CD4-positive, alpha-beta T cell treated with Interleukin-6 for 4 hours (primary cell): ENCODE measurements around the gene TRIP12.
"Not testable (repeated sequence)": the region's sequence is repeated elsewhere in the genome, so short reads cannot be mapped to it uniquely, and the experiment has no call there.

Experiments
- DNase-seq: peaks from one replicate; pipeline ENCODE4 v3.0.0-alpha.2; 2020; ENCODE audit warnings: mixed read lengths

The TRIP12 gene

GRCh38 chr2:229917793-229918192 is 4.0 kb downstream of the TRIP12 start:
- DNase-seq, result no peak

GRCh38 chr2:229914171-229914570 is 7.6 kb downstream of the TRIP12 start:
- no peak for DNase-seq

DNA sequence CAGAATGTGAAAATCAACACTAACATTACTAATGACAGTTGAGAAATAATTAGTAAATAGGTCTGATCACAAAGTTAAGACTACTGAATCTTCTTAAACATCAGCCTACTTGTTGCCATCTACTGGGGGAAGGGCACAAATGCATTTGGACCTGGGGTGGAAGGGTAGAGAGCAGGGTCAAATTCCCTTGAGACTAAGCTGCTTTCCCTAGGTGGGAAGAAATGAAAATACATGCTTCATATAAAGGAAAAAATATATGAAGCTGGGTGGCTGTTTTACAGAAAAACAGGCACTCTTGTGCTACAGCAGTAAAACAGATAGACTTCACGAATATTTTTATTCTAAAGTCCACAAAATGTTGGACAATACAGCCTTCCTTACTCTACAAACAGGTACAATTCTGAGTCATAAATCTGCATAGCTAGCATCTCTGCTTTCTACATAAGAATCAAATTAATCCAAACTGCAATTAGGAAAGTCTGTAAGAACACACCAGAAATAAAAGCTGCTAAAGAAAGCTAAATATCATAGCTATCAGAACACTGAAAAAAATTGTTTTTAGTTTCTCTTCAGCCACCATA is 10.9 kb downstream of the TRIP12 start:
- peak; percentile 40 for DNase-seq

GRCh38 chr2:229910147-229910831 is 11.5 kb downstream of the TRIP12 start:
- no peak for DNase-seq

DNA sequence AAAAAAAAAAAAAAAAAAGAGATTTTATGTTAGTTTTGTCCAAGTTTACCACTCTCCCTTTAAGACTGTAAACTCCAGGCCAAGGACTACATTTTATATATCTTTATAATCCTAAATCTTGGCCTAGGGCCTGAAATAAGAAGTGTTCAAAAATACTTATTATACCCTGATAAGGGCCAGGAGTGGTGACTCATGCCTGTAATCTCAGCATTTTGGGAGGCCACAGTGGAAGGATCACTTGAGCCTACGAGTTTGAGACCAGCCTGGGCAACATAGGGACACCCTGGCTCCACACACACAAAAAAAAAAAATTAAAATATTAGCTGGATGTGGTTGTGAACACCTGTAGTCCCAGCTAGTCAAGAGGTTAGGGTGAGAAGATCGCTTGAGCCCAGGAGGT is 12.7 kb downstream of the TRIP12 start:
- DNase-seq, result no peak

- DNase-seq, result no peak
Measured at GRCh38 chr2:229905601-229906000, 16.2 kb downstream of the TRIP12 start.

- no peak for DNase-seq
Measured at GRCh38 chr2:229903037-229903436, 18.8 kb downstream of the TRIP12 start.

DNA sequence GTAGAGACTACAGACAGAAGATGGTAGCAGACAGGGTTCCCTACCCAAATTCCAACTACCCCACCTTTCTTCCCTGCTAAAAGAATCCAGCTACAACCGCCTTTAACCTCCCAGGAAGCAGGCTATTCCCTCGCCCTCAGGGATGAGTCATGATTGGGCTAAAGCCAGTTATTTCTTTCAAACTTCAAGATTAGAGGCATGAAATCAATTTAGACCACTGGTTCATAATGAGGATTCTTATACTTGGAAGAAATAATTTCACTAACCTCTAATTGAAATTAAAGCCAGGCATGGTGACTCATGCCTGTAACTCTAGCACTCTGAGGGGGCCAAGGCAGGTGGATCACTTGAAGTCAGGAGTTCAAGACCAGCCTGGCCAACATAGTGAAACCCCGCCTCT is 20.0 kb downstream of the TRIP12 start:
- DNase-seq, result no peak

DNA sequence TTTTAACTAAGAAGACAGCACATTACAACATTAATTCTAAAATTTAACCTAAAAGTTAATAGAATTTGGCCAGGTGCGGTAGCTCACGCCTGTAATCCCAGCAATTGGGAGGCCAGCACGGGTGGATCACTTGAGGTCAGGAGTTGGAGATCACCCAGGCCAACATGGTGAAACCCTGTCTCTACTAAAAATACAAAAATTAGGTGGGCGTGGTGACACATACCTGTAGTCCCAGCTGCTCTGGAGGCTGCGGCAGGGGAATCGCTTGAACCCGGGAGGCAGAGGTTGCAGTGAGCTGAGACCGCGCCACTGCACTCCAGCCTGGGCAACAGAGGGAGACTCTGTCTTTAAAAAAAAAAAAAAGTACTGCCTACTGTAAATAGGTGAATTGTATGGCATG is 21.3 kb downstream of the TRIP12 start:
- DNase-seq, result not testable (repeated sequence)

DNA sequence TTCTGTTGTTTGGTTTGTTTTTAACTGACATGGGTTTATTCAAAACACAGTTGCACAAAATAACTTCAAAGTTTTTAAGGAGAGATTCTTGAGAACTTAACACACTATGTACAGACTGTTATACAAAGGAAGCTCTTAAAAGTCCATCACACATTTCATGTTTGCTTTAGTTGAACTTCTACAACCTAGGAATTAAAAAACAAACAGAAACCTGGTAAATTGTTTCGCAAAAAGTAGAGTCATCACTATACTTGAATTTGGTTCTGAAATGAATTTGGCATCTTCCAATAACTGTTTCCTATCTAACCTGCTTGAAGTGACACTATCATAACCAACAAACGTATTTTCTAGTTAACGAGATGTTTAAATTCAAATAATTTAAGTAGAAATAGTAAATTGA is 21.8 kb downstream of the TRIP12 start:
- DNase-seq, result no peak

GRCh38 chr2:229899604-229900003 is 22.2 kb downstream of the TRIP12 start:
- DNase-seq, result no peak

DNA sequence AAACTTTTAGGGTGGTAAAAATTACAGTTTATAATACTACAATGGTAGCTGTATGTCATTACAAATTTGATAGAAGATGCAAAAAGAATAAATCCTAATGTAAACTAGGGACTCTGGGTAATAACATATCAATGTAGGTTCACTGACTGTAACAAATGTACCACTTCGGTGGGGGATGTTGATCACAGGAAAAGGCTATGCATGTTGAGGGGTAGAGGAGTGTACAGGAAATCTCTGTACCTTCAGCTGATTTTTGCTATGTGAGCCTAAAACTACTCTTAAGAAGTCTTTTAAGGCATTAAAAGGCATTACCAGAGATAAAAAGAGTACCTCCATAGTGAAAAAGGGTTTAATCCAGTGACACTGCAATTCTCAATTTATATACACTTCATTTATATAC is 25.0 kb downstream of the TRIP12 start:
- peak; percentile 18 for DNase-seq

- DNase-seq, result no peak
Measured at GRCh38 chr2:229889023-229889422, 32.8 kb downstream of the TRIP12 start.

- no peak for DNase-seq
Measured at GRCh38 chr2:229888031-229888430, 33.8 kb downstream of the TRIP12 start.

DNA sequence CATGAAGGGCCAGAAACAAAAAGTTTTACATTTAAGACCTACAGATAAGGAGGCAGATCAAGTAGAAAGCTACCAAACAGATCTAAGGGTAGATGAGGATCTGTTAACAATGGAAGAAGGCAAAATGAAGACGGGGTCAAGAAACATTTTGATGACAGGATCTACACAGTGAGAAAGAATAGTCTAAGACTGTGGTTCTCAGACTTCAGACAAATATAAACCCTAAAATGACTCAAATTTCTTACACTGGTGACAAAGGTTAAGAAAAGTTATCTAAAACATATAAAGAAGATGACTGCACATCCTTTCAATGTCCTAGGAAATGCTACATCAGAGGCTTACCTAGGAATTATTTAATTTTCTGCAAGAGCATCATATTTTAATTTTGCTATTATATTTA is 34.4 kb downstream of the TRIP12 start:
- no peak for DNase-seq

DNA sequence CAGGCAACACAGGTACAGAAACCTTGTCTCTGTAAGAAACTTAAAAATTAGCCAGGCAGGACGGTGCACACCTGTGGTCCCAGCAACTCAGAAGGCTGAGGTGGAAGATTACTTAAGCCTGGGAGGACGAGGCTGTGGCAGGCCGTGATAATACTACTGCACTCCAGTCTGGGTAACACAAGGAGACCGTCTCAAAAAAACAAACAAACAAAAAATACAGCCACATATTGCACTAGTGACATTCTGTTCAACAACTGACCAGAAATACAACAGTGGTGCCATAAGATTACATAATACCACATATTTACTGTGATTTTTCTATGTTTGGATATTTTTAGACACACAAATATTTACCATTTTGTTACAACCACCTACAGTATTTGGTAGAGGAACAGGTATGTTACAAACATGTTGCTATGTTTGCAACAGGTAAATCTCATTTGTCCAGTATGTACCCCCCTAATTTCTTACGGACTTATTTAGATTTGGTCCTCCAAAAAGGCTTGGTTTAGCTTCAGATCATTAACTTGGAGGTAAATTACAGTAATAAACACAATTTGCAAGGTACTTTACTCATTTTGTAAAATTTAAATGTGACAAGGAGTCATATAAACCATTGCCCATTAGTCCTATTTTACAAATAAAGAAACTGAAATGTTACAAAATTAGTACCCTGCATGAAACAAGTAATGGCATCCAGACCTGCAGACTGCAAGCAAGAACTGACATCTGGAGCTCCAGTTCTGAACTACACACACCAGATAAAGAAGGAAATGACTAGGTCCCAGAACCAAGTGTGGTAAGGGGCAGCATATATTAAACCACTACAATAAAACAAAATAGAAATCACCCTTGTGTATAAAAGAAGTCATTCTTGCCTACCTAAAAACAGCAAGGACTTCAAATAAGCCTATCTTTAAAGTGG is 36.8 kb downstream of the TRIP12 start:
- DNase-seq, result no peak

DNA sequence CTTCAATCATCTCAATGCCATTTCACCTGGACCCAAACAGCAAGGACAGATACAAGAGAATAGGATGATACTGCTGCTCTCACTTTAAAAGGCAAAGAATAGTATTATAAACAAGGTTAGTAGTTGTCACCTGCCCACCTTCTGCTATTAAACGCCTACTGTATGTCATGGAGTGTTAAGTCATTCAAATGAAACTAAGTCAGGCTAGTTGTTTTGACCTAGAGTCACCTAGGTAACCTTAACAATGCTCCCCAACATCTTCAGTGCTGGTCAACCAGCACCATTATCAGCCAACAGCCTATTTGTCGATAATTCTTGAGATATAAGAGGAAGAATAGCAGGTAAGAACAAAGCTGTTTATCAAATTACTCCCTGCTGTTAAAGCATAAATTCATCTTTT is 39.2 kb downstream of the TRIP12 start:
- DNase-seq, result no peak

GRCh38 chr2:229880892-229881586 is 40.8 kb downstream of the TRIP12 start:
- DNase-seq, result no peak

DNA sequence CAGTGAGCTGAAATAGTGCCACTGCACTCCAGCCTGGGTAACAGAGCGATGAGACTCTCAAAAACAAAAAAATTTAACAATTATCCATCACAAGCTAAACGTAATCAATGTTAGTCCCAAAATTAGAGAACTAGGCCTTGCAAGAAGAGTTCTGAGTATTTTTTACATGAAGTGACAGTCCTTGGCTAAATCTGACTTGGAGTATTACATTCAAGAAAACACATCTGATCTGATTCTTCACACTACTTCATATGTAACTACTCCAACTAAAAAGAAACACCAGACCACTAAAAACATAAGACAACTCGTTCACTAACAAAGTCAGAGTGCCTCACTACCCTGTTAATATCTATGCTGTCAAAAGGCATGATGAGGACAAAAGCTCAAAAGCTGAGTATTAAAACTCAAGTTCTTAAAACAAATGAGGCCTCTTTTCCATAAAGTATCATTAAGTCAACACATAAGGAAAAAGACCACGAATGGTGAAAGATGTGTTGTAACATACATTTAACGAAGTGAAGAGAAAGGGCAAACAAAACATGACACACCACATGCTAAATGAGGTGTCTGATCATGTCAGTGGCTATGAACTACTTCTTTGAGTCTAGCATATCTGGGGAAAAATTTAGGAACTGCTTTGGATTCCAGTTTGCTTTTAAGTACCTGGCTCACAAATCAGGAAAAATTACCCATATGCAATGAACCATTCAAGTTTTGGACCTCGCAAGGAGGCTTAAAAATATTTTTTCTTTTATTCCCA is 42.4 kb downstream of the TRIP12 start:
- no peak for DNase-seq

DNA sequence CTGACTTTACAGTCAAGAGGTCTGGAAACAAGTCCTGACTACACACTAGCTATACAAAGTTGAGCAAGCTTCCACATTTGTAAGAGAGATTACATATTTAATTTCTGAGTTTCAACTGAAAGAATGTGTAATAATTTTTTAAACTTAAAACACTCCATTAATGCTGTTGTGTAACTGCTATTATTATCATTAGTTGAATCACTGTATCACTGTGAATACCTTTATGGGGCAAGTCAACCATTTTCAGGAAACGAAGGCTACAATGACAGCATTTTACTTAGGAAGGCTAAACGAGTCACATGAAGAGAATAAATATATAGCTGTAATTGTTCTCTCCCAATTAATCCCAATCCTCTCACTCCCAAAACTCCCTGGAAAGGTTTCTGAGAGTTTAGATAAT is 46.3 kb downstream of the TRIP12 start:
- DNase-seq, result no peak

GRCh38 chr2:229874647-229875046 is 47.2 kb downstream of the TRIP12 start:
- DNase-seq, result no peak

DNA sequence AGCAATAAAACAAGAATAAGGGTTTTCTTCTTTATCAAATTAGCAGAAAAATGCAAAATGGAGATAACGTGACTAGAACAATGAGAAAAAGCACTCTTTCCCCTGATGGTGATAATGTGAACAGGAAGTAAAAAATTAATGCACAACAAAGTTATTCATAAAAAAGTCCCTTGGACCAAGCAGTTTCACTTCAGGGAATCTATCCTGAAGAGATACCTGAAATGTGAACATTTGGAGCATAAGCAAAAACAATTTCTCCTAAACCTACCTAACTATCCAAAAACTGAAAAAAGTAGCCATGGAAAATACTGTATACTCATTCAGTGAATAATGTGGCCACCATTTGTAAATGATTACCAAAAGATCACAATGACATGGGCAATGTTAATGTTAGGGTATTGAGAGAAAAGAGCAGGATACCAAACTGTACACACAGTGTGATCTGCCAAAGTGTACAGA is 48.7 kb downstream of the TRIP12 start:
- no peak for DNase-seq
